Globus pallidus (tissue), 1 donor: Measurements from ENCODE around the gene ASB18.
"Not testable (repeated sequence)": the region's sequence is repeated elsewhere in the genome, so short reads cannot be mapped to it uniquely, and the experiment has no call there.

Experiments
- DNase-seq: peaks from one replicate; pipeline ENCODE4 v3.0.0-alpha.2; 2015; ENCODE audit warnings: low spot score

Gene ASB18

DNA sequence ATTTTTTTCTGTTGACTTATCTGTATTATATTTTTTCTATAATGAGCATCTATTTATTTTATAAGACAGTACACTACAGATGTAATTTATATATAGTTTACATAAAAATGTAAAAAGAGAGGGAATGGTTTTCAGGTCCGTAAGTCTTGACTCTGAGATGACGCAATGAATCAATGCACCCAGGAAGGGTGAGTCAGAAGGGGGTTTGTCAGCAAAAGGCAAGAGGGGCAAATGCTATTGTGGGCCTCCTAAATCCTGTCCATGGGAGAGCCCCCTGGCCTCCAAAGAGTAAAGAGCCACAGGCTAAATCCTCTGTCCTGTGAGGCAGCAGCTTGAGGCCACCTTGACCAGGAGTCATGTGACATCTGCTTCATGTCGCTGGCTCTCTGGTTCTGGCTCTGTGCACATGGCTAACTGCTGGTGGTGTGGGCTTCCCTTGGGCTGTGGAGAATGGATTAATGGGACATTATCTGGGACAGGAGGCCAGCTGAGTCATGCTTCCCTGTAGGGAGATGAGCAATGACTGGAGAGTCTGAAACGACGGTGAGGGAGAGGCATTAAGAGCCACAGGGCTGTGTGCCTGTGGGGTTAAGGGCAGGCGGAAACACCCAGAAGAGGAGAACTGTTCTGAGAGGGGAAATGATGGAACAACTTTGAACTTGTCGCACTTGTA lies 22.8 kb upstream of the ASB18 start:
- no peak for DNase-seq

DNA sequence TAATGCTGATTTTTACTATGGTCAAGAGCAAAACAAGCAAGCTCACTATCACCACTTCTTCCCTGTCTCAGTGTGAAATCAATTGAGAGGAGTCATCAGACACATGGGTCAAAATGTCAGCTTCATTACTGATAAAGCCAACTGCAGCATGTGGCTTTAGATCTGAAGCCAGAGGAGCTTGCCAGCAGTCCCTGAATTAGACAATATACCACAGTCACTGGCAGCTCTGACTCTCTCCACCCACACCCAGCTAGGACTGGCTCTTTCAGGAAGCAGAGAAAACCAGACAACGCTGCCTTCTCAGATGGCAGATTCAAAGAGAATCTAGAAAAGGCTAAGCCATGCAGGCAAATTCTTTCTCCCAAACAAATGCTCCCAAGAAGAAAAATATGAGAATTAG lies 20.0 kb upstream of the ASB18 start:
- DNase-seq = no peak

DNA sequence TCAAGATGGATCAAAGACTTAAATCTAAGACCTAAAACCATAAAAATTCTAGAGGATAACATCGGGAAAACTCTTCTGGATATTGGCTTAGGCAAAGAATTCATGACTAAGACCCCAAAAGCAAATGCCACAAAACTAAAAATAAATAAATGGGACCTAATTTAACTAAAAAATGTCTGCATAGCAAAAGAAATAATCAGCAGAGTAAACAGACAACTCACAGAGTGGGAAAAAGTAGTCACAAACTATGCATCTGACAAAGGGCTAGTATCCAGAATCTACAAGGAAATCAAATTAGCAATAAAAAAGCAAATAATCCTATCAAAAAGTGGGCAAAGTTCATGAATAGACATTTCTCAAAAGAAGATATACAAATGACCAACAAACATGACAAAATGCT lies 18.2 kb upstream of the ASB18 start:
- no peak for DNase-seq

DNA sequence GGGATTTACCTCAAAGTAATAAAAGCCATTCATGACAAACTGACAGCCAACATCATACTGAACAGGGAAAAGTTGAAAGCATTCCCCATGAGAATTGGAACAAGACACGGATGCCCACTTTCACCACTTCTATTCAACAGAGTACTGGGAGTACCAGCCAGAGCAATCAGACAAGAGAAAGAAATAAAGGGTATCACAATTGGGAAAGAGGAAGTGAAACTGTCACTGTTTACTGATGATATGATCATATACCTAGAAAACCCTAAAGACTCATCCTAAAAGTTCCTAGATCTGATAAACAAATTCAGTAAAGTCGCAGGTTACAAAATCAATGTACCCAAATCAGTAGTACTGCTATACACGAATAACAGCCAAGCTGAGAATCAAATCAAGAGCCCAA lies 17.2 kb upstream of the ASB18 start:
- no peak for DNase-seq

DNA sequence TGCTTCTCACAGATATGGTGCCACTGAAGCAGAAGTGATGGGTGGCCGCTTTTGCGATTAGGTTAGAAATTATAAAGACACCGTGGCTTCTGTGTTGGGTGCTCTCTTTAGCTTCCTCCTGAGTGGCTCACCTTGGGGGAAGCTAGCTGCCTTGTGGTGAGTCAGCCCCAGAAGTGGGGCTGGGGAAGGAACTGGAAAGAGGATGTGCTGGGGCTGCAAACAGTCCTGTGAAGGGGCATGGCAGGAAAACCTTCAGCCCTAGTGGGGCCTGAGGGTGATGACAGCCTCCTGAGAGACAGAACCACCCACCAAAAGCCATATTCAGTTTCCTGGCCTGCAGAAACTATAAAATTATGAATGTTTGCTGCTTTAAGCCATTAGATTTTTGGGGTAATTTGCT lies 8.9 kb upstream of the ASB18 start:
- DNase-seq = no peak

DNA sequence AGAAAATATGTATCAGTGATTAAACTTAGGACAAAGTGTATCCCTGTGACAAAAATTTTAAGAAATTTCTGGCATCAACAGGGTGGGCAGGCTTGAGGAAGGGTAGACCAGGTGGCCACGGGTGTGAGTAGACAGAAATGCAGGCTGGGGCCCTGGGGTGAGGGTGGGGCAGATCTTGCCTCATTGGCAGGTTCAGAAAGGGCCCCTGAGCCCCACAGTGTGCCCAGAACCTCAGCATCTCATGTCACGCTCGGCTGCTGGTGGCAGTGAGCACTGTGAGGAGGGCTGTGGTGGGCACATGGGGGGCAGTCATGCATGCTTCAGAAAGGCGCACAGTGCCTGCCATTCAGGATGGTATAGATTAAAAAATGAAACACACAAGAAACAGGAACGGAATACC lies 7.6 kb upstream of the ASB18 start:
- DNase-seq = no peak

DNA sequence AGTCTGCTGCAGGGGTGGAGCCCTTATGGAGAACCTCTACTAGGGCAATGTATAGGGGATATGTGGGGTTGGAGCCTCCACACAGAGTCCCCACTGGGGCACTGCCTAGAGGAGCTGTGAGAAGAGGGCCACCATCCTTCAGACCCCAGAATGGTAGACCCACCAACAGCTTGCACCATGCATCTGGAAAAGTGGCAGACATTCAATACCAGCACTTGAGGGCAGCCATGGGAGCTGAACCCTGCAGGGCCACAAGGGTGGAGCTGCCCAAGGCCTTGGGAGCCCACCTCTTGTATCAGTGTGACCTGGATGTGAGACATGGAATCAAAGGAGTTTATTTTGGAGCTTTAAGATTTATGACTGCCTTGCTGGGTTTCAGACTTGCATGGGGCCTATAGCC lies 5.7 kb upstream of the ASB18 start:
- DNase-seq = not testable (repeated sequence)

DNA sequence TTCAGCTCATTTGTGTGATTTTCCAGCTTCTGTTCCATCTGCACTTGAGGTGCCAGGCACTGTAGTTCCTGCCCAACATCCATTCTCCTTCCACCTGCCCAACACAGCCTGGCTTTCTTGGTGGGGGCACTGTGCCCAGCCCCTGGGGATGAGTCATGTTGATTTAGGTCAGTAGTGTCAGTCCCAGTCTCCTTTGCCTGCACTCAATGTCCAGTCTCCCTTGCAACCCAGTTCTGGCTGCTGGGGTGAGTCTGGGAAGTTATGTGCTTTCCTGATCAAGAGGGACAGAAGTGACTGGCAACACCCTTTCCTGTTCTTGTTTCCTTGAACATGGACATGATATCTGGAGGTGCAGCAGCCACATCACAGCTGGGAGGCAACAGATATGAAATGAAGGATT lies 1.5 kb upstream of the ASB18 start:
- DNase-seq = no peak

DNA sequence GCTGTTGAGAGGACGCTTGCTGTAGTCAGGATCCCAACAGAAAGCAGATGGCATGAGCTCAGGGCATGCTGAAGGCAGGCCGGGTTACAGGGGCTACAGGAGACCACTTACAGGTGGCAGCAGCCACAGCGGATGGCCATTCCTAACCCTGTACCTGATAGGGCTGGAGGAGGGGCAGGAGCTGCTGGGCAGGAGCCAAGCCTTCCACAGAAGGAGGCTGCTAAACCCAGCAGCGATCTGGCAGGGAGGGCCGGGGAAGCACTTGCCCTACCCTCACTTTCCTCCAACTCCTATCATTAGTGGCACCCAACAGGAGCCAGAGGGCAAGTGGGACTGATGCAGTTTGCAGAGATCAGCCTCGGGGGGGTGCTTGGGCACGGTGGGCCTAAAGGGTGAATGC lies 2.0 kb downstream of the ASB18 start:
- DNase-seq = no peak

DNA sequence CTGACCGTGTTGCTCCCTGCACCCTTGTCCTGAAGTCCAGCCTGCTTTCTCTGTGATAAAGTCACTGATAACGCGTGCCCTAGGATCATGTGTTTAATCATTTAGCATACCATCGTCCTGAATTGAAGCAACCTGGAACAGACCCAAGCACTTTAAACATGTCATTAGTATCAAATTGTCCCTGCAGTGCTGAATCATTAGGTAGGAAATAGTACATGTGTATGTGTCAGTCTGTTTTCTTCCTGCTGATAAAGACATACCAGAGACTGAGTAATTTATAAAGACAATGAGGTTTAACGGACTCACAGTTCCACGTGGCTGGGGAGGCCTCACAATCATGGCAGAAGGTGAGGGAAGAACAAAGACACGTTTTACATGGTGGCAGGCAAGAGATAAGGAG lies 2.8 kb downstream of the ASB18 start:
- no peak for DNase-seq

DNA sequence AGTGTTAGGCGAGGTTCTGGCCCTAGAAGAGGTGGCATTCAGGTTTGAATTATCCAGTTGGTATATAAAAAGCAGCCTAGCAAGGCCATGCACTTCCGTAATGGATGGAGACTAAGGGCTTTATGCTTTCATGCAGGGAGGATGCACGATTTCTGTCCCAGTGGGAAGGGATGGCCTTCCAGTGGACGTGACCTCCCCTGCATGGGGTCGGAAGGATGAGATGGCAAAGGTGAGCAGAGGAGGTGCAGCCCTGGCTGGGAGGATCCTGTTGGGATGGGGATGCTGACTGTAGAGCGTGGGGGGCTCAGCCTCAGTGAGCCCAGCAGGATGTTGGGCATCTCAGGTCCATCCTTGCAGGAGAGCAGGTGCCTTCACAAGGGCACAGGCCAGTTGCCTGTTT lies 4.8 kb downstream of the ASB18 start:
- DNase-seq = no peak

DNA sequence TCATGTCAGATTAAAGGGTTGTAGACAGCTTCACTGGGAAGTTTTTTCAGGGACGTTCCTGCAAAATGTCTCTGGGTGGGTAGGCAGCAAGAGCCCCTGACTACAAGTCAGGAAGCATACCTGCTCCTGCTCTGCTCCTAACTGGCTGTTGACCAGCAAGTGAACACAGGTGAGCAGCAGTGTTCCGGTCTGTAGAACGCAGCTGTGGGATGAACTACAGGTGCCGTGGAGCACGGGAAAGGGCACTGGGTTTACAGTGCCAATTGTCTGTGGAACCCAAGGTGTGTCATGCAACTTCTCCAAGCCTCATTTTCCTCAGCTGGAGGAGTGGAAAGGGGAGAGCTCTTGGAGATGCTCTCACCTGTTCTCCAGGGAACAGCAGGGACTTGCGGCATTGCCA lies 6.6 kb downstream of the ASB18 start:
- DNase-seq = no peak

DNA sequence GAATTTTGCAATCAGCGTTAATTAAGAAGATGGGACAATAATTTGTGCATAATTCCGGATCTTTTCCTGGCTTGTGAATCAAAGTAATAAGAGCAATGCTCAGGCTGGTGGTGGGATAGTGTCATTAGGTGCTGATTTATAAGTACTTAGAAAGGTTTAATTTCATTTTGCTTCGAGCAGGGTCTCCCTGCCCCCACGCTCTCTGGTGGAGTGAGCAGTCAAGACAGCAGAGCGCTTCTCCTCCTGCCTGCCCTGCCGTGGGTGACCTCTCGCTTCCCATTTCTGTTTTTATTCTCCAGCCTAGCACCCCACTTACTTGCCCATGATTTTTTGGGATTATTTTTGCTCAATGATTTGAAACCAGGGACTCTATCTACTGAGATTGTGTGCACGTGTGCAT lies 7.1 kb downstream of the ASB18 start:
- no peak for DNase-seq

DNA sequence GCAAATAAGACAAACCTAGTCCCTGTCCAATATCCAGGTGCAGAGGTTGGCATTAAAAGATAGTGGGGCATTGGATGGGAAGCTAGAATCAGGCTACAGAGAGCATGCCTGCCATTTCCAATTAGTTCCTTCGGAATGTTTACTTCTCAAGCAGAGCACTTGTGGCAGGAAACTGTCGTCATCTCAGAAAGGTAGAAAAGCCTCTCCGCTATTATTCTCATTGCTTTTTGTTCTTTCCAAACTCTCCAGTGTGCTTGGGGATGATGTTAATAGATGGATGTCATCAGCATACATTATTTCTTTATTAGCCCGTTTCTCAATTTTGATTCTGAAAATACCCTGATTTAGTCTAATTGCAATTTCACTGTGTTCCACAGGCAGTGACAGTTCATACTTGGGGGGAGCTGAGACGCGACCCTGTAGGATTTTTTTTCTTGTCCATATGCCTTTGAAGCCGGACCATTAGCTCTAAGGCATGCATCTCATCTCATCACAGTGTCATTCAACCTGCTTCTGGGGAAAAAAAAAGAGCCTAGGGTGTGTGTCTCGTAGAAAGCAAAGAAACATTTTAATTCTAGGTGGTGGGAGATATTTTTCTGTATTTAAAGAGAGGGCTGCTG lies 7.7 kb downstream of the ASB18 start:
- no peak for DNase-seq

DNA sequence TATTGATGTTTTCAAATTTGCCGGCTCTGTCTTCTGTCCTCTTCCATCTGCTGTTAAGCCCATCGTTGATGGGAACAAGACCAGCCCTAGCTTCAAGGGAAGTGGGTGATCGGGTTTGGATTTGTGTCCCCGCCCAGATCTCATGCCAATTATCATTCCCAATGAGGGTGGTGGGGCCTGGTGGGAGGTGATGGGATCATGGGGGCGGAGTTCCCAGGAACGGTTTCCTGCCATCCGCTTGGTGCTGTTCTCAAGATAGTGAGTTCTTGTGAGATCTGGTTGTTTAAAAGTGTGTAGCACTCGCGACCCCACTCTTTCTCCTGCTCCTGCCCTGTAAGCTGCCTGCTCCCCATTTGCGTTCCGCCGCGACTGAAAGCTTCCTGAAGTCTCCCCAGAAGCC lies 9.5 kb downstream of the ASB18 start:
- DNase-seq = no peak

DNA sequence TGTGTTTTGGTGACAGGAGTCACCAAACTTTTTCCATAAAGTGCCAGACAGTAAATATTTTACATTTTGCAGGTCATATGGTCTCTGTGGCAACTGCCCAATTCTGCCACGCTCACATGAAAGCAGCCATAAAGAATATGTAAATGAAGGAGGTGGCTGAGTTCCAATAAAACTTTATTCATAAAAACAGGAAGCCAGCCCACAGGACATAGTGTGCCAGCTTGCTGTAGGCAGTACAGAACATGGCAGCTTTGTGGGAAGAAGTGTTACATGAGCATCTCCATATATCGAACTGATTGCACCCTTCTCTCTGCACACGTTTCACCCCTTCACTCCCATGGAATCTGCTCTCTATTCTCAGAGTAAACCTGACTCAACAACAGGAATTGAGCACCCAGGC lies 10.2 kb downstream of the ASB18 start:
- DNase-seq = no peak

DNA sequence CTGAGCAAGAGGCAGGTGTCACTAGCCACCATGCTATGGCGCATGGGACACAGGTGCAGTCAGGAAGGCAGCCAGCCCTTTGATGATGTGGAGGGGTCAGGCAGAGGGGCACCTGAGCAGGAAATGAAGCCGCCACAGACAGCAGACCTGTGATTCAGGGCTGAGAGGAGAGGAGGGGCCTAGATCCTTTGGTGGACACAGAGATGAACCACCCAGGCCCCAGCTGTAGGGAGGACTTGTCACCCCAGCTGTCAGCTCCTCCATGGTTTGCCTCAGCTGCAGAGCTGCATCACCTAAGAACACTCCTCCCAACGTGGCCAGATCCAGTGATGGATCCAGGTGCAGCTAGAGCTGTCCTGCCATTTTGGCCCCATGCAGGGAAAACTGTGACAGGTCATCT lies 11.6 kb downstream of the ASB18 start:
- DNase-seq = no peak

DNA sequence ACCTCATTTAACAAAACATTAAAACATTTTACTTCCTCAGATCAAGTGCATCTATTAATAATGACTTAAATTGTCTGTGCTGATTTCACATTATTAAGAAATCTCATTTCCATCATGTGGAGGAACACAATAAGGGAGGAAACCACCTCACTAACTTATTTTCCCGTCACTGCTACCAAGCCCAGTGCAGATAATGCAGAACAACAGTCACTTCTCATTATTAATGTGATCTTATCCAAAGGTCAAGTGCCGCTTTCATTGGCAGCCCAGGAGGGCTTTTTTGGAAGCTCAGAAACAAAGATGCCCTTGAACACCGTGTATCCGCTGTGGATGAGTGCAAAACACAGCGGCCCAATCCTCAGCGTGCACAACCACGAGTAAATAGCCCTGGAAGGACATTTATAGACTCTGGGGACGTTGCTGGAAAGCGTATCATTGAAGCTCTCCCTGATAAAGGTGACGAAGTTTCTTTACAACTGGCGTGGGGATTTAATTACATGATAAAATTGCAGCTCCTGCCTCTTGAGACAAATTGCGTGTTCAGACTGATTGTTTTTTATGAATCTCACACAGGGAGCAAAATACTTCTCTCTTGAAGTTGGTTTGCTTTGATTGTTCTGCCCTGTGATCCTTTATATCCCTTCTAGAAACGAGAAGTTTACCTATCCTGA lies 13.2 kb downstream of the ASB18 start:
- DNase-seq = no peak

DNA sequence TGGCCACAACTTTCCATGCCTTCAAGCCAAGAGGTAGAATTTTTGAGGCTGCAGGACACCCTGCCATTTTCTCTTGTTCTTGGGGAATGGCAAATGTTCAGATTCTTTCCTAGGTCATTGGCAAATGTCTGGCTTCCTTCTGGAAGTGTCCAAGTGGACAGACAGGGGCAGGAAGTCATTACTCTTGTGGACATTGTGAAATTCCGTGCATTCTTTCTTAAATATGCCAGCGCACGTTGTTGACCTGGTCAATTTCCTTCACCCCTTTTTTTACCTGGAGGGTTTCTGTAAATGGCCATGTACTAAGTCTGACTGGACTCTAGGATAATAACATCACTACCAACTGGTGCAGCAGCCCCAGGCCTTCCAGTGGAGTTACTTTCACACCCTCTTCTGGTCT lies 13.9 kb downstream of the ASB18 start:
- DNase-seq = no peak

DNA sequence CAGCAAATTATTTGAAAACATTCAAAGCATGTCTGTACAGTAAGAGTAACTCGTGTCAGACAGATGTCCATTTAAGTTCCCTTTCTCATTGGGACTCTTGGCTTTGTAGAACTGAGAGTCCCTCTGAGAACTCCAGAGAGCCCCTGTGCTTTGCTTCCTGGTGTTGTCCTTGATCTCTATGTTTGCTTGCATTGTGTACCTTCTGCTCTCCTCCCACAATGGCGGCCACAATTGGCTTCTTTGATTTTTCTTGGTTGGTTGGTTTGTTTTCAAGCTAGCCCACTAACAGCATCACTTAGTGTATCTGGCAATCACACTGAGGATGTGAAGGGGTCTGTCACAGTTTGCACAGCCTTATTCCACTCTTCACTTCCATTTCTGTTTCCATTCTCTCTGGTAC lies 15.1 kb downstream of the ASB18 start:
- no peak for DNase-seq

DNA sequence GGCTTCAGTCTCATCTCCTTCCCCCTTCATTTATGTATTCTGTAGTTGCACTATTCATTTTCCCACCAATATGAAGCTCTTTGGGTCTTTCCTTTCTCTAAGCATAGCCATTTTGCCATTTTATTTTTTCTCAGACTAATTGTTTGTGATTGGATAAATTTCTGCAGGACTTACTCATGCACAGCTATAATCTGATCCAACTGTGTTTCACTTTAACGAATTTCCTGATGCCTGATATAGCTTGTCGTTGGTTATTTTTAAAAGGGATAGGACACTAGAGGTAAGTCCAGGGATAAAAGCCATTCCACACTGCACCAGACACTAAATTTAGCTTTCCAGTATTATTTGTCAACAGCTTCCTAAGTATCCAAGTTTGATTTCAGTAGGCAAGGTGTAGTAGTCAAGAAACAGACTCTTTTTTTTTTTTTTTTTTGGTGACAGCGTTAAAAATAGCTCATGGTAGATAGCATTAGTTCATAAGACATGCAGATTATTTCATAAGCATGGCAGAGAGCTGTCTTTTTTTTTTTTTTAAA lies 17.4 kb downstream of the ASB18 start:
- DNase-seq = no peak

DNA sequence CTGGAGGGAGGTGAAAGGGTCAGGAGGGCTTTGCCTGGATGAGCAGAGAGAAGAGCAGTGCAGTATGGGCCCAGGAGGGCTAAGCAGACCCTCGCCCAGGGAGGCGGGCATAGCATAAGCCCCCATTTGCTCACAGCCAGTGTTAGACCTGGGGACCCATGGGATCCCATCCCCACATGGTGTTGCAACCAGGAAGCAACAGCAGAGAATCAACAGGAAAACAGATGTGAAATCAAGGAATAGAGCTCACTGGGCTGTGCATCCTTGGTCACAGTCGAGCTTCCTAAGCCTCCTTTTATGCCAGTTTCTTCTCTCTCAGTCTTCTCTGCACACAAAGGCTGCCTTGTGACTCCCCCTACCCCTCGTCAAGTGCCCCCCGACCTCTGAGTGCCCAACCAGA lies 19.9 kb downstream of the ASB18 start:
- DNase-seq = no peak

DNA sequence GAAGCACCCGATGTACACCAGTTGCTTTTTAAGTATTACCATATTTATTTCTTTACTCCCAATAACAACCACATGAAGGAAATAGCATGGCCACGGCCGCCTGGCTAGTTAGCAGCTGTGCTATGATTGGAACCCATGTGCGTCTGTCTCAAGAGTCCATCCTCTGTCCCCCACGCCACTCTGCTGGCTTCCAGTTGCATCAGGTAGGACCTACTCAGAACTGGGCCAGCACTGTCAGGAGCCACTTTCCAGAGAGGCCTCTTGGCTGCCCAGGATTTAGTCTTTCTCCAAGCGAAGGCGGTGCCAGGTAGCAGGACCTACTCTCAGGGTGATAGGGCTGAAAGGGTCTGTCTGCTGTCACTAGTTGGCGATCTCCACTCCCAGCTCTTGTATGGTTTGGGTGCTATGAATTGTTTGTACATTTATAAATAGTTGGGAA lies 22.1 kb downstream of the ASB18 start:
- no peak for DNase-seq
